B cell (primary cell): ENCODE measurements around the gene TNNT1. TPM values are rescaled to one million over a fixed set of nuclear protein-coding genes. Genes with fewer than 3 reads are reported as not detected.

Experiments used
- ATAC-seq: fragments of 200-7000 bp; cut with Tn5 transposase; one replicate; pipeline ENCODE4 v1.10.0; 2021; ENCODE audit warnings: low read depth, mild to moderate bottlenecking, moderate number of reproducible peaks, moderate library complexity
- CTCF ChIA-PET: fragments of 350-600 bp; sonication (Branson Sonifier 250); formaldehyde crosslinking; loops from one replicate; lab custom pipeline; 2021; ENCODE audit warnings: antibody characterized with exemption, inconsistent platforms; lab: Charles Lee
- POLR2A ChIA-PET: fragments of 350-600 bp; sonication (Branson Sonifier 250); formaldehyde crosslinking; loops from one replicate; lab custom pipeline; 2021; ENCODE audit warnings: antibody characterized with exemption; lab: Charles Lee
- DNase-seq: peaks from one replicate; pipeline ENCODE4 v3.0.0; 2013
- H2AFZ ChIP-seq: 2 replicates; pipeline ENCODE4 v1.6.1; 2012; ENCODE audit warnings: mild to moderate bottlenecking, low read depth, low read length; ENCODE audit not compliant: insufficient read depth, poor library complexity, severe bottlenecking
- H3K27ac ChIP-seq, 2 donors: 1 replicate in 1 of 2; 2 replicates in 1 of 2; pipeline ENCODE4 v1.5.1; 2012 to 2013; ENCODE audit warnings: low read length in 2 of 2, mild to moderate bottlenecking in 2 of 2, moderate library complexity in 1 of 2
- H3K27me3 ChIP-seq, 4 experiments: fragments of 200-600 bp in 1 of 4; sonication (generic) in 1 of 4; replicated peaks in 1 of 4; 1 replicate in 2 of 4; 2 replicates in 2 of 4; pipeline versions ENCODE4 v1.6.1 to v1.7.0; 2013 to 2016; ENCODE audit warnings: low read length in 3 of 4, mild to moderate bottlenecking in 2 of 4, mixed read lengths in 1 of 4, moderate library complexity in 1 of 4; ENCODE audit not compliant: insufficient read depth in 4 of 4, control insufficient read depth in 3 of 4; ENCODE audit errors: control extremely low read depth in 1 of 4
- H3K36me3 ChIP-seq, 2 experiments: replicated peaks in 1 of 2; 1 replicate in 1 of 2; 2 replicates in 1 of 2; pipeline versions ENCODE4 v1.6.1 to v1.7.1; 2013; ENCODE audit warnings: low read length in 1 of 2; ENCODE audit not compliant: insufficient read depth in 2 of 2, control insufficient read depth in 1 of 2; ENCODE audit errors: control extremely low read depth in 1 of 2, extremely low read depth in 1 of 2
- H3K4me1 ChIP-seq, 2 donors: fragments of 200-600 bp in 1 of 2; sonication (generic) in 1 of 2; 1 replicate in 1 of 2; 2 replicates in 1 of 2; pipeline versions ENCODE4 v1.5.1 to v1.6.1; 2013 to 2017; ENCODE audit warnings: low read length in 2 of 2; ENCODE audit not compliant: control insufficient read depth in 2 of 2, insufficient read depth in 2 of 2
- H3K4me2 ChIP-seq: replicated peaks from 2 replicates; pipeline ENCODE3; 2012; ENCODE audit warnings: mild to moderate bottlenecking, low read depth, low read length; ENCODE audit not compliant: poor library complexity, severe bottlenecking
- H3K4me3 ChIP-seq, 5 experiments: fragments of 200-600 bp in 1 of 5; sonication (generic) in 1 of 5; 1 replicate in 3 of 5; 2 replicates in 2 of 5; pipeline versions ENCODE4 v1.5.1 to v1.7.0; 2011 to 2016; ENCODE audit warnings: low read length in 4 of 5, mild to moderate bottlenecking in 4 of 5, low read depth in 2 of 5, control low read depth in 1 of 5, moderate library complexity in 1 of 5; ENCODE audit not compliant: insufficient read depth in 1 of 5; ENCODE audit errors: control extremely low read depth in 1 of 5, extremely low read depth in 1 of 5
- H3K79me2 ChIP-seq: fragments of 200-600 bp; sonication (generic); one replicate; pipeline ENCODE4 v1.6.0; 2016; ENCODE audit warnings: low read length; ENCODE audit not compliant: control insufficient read depth, insufficient read depth
- H3K9ac ChIP-seq: fragments of 200-600 bp; sonication (generic); 2 replicates; pipeline ENCODE4 v1.6.1; 2017; ENCODE audit warnings: mild to moderate bottlenecking, low read length, moderate library complexity
- H3K9me3 ChIP-seq, 3 donors: one replicate each; pipeline versions ENCODE4 v1.6.1 to v1.7.1; 2013; ENCODE audit warnings: low read length in 2 of 3; ENCODE audit not compliant: control insufficient read depth in 2 of 3, insufficient read depth in 1 of 3; ENCODE audit errors: control extremely low read depth in 1 of 3
- H4K20me1 ChIP-seq: 2 replicates; pipeline ENCODE4 v1.6.0; 2012; ENCODE audit warnings: mild to moderate bottlenecking, low read length; ENCODE audit not compliant: insufficient read depth, control insufficient read depth, poor library complexity, severe bottlenecking
- H3K27ac Mint-ChIP-seq: one replicate; pipeline ENCODE4 v1.8.0; 2021; ENCODE audit warnings: mixed read lengths
- H3K27me3 Mint-ChIP-seq: one replicate; pipeline ENCODE4 v1.8.0; 2021; ENCODE audit warnings: mixed read lengths
- H3K4me1 Mint-ChIP-seq: one replicate; pipeline ENCODE4 v1.8.0; 2021; ENCODE audit warnings: mixed read lengths
- H3K4me3 Mint-ChIP-seq: one replicate; pipeline ENCODE4 v1.8.0; 2021; ENCODE audit warnings: mixed read lengths
- H3K9me3 Mint-ChIP-seq: one replicate; pipeline ENCODE4 v1.8.0; 2022; ENCODE audit warnings: mixed read lengths; ENCODE audit not compliant: insufficient read depth
- CTCF ChIP-seq: fragments of 200-600 bp; IDR thresholded peaks from one replicate; pipeline ENCODE4 v1.8.0; 2022; ENCODE audit warnings: antibody characterized with exemption, mild to moderate bottlenecking
- EZH2 ChIP-seq: IDR thresholded peaks from 2 replicates; pipeline ENCODE4 v1.6.1; 2012; ENCODE audit warnings: borderline replicate concordance, low read depth, mild to moderate bottlenecking, moderate library complexity, low read length; ENCODE audit not compliant: insufficient read depth, poor library complexity, severe bottlenecking
- WGBS: methylation state at CpG from one replicate; pipeline ENCODE4 v1.1.5; 2013; ENCODE audit warnings: missing lambda C conversion rate; ENCODE audit not compliant: insufficient coverage; 5-methylcytosine and 5-hydroxymethylcytosine counted together
- intact Hi-C: fragments of 100-400 bp; cut with micrococcal nuclease; formaldehyde crosslinking; loops from one replicate; pipeline ENCODE4 v1.10.0; 2022
- polyA minus RNA-seq: library from RNA; depleted of rRNA, polyadenylated mRNA; stranded (reverse); fragments of >200 nt; gene quantifications from 2 replicates; pipeline ENCODE4 v1.2.3, GENCODE V29; 2012
- polyA plus RNA-seq: library from polyadenylated mRNA; depleted of rRNA; stranded (reverse); fragments of >200 nt; gene quantifications from 2 replicates; pipeline ENCODE4 v1.2.3, GENCODE V29; 2012
- total RNA-seq, 2 donors: library from RNA; stranded (reverse); fragments of 120-200 nt in 1 of 2; gene quantifications; 1 replicate in 1 of 2; 2 replicates in 1 of 2; pipeline versions ENCODE4 v1.2.3 to v1.2.4, GENCODE V29; 2013 to 2022

TNNT1 gene
- not detected in 2 replicates for total RNA-seq
- 13.3 TPM for total RNA-seq (2013)
- polyA plus RNA-seq, result not detected in 2 replicates
- 0.50 and 2.7 TPM in 2 replicates for polyA minus RNA-seq

GRCh38 chr19:55149078-55150003 is at the start of gene TNNT1:
TSS of gene TNNT1 (minus strand) at chr19:55149206. CDS start at chr19:55147157, 2,049 bp downstream.
- no peak within 1 kb of the TSS for H2AFZ ChIP-seq
- ChIA-PET POLR2A (no interaction called here), CTCF (no interaction called here)
- no peaks in the 10 kb centered on the region for H4K20me1 ChIP-seq
- Mint-ChIP-seq H3K27ac (no peak within 1 kb of the TSS), H3K9me3 (peaks cover 5% of the 10 kb centered on the region), H3K4me1 (peaks cover 15% of the 10 kb centered on the region), H3K27me3 (peaks cover 41% of the 10 kb centered on the region), H3K4me3 (no peak within 1 kb of the TSS)
- TF ChIP-seq EZH2, result no peak
- no peak for TF ChIP-seq CTCF
- H3K79me2 ChIP-seq, result no peaks in the 10 kb centered on the region
- DNase-seq, result no peak
- ATAC-seq, result no peak
- no peak within 1 kb of the TSS for H3K4me2 ChIP-seq
- WGBS, result 35% methylated on average over 9 of the region's 18 CpGs
- peaks cover 14% of the 10 kb centered on the region in 2 donors for H3K4me1 ChIP-seq
- H3K36me3 ChIP-seq, result no peaks in the 10 kb centered on the region
- no peak within 1 kb of the TSS for H3K27ac ChIP-seq
- H3K27me3 ChIP-seq, result peaks cover 0 to 52% (median 26%) of the 10 kb centered on the region in 4 experiments
- H3K4me3 ChIP-seq, result no peak within 1 kb of the TSS
- H3K9me3 ChIP-seq, result peaks cover 0 to 27% (median 3%) of the 10 kb centered on the region in 3 donors
- intact Hi-C loops, result no loop called here
- no peak within 1 kb of the TSS for H3K9ac ChIP-seq

GRCh38 chr19:55198651-55199050 is 49.6 kb upstream of the TNNT1 start:
- no peak overlapping the region for H2AFZ ChIP-seq
- H3K27me3 ChIP-seq, result peaks cover 0 to 16% (median 0%) of the 10 kb centered on the region in 4 experiments
- no peaks in the 10 kb centered on the region for H3K4me1 Mint-ChIP-seq
- TF ChIP-seq CTCF, result no peak
- no peak for TF ChIP-seq EZH2
- H3K27ac ChIP-seq, result no peak overlapping the region
- POLR2A ChIA-PET, result no interaction called here
- ATAC-seq (no peak), DNase-seq (no peak)
- H3K9me3 Mint-ChIP-seq, result no peaks in the 10 kb centered on the region
- peaks cover 0 to 13% (median 0%) of the 10 kb centered on the region in 3 donors for H3K9me3 ChIP-seq
- H3K4me2 ChIP-seq, result no peak overlapping the region
- H3K9ac ChIP-seq, result no peak overlapping the region
- H3K4me1 ChIP-seq, result no peaks in the 10 kb centered on the region
- no peaks in the 10 kb centered on the region for H3K36me3 ChIP-seq
- H3K4me3 Mint-ChIP-seq, result no peak overlapping the region
- intact Hi-C loops, result no loop called here
- H4K20me1 ChIP-seq, result no peaks in the 10 kb centered on the region
- no peaks in the 10 kb centered on the region for H3K79me2 ChIP-seq
- no peak overlapping the region for H3K27ac Mint-ChIP-seq
- CTCF ChIA-PET, result interaction anchor here (1.1 kb wide), 1 partner anchor 57 kb away, joined by 4 read pairs; no protein-coding TSS in a partner anchor
- H3K27me3 Mint-ChIP-seq, result peaks cover 36% of the 10 kb centered on the region
- H3K4me3 ChIP-seq, result no peak overlapping the region
- 54% methylated on average over 5 of the region's 5 CpGs for WGBS
